AG10803 (cell line): Measurements from ENCODE around the gene TASP1.

Source experiments
- DNase-seq: peaks from one replicate; pipeline ENCODE4 v3.0.0; 2010; ENCODE audit warnings: low read depth
- H3K4me3 ChIP-seq: 2 replicates; pipeline ENCODE4 v1.5.1; 2011; ENCODE audit warnings: mild to moderate bottlenecking, low read length, control low read depth
- TF ChIP-seq, protein P1 (sequence below): conservative IDR thresholded peaks from 2 replicates; pipeline ENCODE4 v1.5.1; 2011; ENCODE audit warnings: mild to moderate bottlenecking, low read length, control low read depth, inconsistent platforms

The TASP1 gene

DNA sequence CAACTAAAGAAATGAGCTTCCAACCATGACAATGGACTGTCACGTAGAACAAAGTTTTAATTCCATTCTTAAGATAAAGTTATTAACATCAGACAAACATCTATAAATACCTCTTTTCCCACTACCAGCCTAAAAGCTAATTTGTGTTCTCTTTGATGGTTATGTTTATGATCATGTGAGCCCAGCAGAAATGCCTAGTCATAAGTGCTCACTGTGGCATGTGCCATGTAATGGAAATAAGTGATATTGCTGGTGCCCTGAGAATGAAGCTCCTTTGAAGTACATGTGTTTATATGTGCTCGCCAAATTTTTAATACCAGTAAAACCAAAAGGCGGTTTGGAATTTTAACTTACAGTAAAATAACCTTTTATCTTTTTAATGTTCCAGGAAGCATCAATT lies 211.9 kb downstream of the TASP1 start:
- peak; percentile 28 for DNase-seq
- H3K4me3 ChIP-seq = no peak overlapping the region
- TF ChIP-seq, protein P1, sequence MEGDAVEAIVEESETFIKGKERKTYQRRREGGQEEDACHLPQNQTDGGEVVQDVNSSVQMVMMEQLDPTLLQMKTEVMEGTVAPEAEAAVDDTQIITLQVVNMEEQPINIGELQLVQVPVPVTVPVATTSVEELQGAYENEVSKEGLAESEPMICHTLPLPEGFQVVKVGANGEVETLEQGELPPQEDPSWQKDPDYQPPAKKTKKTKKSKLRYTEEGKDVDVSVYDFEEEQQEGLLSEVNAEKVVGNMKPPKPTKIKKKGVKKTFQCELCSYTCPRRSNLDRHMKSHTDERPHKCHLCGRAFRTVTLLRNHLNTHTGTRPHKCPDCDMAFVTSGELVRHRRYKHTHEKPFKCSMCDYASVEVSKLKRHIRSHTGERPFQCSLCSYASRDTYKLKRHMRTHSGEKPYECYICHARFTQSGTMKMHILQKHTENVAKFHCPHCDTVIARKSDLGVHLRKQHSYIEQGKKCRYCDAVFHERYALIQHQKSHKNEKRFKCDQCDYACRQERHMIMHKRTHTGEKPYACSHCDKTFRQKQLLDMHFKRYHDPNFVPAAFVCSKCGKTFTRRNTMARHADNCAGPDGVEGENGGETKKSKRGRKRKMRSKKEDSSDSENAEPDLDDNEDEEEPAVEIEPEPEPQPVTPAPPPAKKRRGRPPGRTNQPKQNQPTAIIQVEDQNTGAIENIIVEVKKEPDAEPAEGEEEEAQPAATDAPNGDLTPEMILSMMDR = no peak

DNA sequence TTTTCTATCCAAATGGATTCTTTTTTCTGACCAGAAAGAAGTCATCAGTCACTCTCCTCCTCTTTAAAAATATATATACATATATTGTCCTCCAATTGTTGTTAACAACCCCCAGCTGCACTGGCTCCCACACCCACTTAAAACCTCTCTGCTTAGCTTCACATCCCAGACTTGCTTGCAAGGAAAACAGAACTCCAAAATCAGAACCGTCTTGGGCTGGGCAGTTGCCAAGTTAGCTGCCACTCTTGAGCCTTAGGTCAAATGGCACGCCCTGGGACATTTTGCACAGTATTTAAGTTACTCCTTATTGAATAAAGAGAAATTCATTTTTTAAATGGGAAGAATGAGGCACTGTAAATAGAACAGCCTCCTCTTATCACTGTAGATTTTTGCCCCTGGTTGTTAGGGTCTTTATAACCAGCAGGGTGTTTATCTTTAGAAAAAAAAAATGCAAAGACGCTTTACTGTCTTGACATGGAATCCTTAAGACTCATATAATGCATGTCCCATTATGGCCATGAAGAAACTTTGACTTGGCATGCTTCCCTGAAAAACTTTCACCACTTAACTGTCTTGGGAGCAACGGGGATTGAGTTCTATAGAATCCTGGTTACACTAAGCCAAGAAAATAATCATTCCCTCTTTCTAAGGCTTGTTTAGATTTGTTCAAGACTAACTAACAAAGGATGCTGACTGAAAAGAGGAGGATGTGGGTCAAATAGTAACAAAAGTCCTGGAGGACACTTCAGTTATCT lies 213.2 kb downstream of the TASP1 start:
- TF ChIP-seq, protein P1 = no peak
- DNase-seq = no peak
- H3K4me3 ChIP-seq = no peak overlapping the region

DNA sequence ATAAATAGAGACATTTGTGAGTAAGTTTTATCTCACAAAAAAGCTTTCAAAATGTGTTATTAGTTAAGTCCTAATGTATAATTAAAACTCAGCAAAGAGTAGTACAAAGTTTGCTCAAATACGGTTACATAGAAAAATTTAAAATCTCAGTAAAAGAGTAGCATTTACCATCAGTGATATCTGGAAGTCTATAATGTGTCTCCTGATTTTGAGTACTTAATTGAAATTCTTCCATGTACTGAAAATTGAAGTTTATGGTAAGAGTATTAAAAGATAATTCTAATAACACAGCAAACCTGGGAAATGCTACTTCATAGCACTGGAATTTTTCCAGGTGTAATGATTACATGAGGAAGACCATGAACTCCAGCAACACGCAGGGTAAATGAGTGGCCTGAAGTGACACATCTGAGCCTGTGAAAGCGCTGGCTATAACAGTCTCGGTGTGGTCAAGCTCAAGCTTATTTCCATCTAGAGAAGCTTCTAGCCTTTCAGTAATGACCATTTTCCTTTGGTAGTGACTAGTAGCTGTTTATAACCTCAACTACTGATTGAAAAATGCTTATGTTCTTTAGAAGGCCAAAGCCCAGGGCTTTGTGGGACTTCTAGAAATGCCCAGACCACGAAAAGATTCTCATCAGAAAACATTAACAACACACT lies 214.4 kb downstream of the TASP1 start:
- H3K4me3 ChIP-seq = no peak overlapping the region

DNA sequence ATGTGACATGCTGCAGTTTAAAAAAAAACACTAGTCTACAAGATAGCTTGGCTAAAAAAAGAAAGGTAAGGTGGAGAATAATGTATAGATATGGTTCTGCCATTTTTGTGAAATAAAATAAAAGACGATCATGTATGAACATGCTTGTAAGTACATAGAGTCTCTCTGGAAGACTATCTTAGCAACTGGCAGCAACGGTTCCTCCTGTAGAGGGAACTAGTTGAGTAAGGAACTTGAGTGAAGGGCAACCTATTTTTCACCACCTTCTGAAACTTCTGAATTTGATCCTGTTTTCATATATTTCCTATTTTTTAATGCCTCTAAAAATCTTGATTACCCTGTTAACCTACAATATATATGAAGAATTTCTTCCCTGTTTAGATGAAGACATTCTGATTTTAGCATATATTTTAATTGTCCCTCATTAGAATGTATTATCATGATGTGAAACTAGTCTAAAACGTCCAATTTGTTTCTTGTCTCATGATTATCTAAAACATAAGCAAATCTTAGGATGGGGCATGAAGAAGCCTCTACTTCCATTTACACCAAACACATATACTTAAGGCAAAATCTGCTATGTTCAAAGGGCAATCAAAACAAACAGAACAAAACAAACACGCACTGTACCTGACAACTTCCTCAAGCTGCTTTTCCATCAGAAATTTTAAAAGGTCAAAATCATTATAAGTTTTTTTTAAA lies 215.1 kb downstream of the TASP1 start:
- H3K4me3 ChIP-seq = no peak overlapping the region
- no peak for DNase-seq
- TF ChIP-seq, protein P1 = no peak

More for the DNA sequence above, 214.4 kb downstream of the TASP1 start:
- TF ChIP-seq, protein P1 = no peak
- DNase-seq = no peak

DNA sequence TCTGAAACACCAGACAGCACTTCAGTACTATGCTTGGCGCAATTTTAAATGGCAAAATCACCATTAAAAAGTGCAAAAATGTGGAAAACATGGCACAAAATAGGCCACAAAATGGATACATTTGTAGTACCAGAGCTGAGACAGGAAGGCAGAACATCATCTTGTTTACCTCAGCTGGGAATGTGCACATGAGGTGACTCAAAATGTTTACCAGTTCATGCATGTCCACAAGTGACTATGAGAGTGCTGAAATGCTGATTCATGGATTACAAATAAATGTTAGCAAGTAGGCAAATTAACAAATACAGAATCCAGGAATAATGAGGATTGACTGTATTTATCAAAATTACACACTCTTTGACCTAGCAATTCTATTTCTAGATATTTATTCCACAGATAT lies 216.1 kb downstream of the TASP1 start:
- no peak overlapping the region for H3K4me3 ChIP-seq
- TF ChIP-seq, protein P1 = no peak
- no peak for DNase-seq

DNA sequence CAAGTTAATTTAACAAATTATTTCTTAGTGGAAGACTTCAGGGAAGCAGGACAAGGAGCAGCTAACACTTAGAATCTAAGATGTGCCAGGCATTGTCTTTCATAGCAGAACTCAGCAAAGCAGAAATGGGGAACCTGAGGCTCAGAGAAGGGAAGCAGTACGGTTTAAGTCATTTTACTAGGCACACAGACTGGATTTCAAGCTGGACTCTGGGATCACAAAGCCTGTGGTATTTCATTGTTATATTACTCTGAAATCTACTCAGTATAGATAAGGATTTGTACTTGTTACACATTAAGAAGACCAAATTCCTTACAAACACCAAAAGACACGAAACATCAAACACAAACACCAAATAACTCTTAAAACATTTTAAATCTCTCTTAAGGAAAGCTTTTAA lies 218.1 kb downstream of the TASP1 start:
- DNase-seq = no peak
- H3K4me3 ChIP-seq = no peak overlapping the region
- TF ChIP-seq, protein P1 = no peak
